PC-9 (cell line): ENCODE data around the gene N4BP3. TPM values are rescaled to one million over a fixed set of nuclear protein-coding genes. Genes with fewer than 3 reads are reported as not detected.

ENCODE experiments used
- BruUV-seq: library from RNA; stranded (reverse); fragments of 400-500 nt; replicated peaks from 2 replicates; lab custom pipeline; 2021; lab: Mats Ljungman, UMichigan
- CTCF ChIA-PET: fragments of 300-600 bp; sonication (Branson Sonifier 250); formaldehyde crosslinking; loops from one replicate; lab custom pipeline; 2022; ENCODE audit warnings: antibody characterized with exemption; lab: Charles Lee
- POLR2A ChIA-PET: fragments of 300-600 bp; sonication (Branson Sonifier 250); formaldehyde crosslinking; loops from one replicate; lab custom pipeline; 2022; ENCODE audit warnings: antibody characterized with exemption; ENCODE audit not compliant: unreplicated experiment; lab: Charles Lee
- DNase-seq, 2 experiments: peaks; one replicate each; pipeline versions ENCODE4 v3.0.0 to v3.0.0-alpha.2; 2015 to 2022; ENCODE audit warnings: mixed read lengths in 1 of 2
- H2AFZ ChIP-seq: fragments of 200-600 bp; sonication (generic); 2 replicates; pipeline ENCODE4 v1.8.1; 2017; ENCODE audit warnings: antibody characterized with exemption
- H3F3A ChIP-seq: fragments of 200-600 bp; sonication (generic); 2 replicates; pipeline ENCODE4 v1.8.1; 2017; ENCODE audit warnings: antibody characterized with exemption, mild to moderate bottlenecking, low read depth; ENCODE audit not compliant: insufficient read depth
- H3K27ac ChIP-seq: fragments of 200-600 bp; sonication (generic); 2 replicates; pipeline ENCODE4 v1.6.1; 2016; ENCODE audit warnings: mixed run types
- H3K27me3 ChIP-seq: fragments of 200-600 bp; sonication (generic); 2 replicates; pipeline ENCODE4 v1.6.1; 2016; ENCODE audit warnings: low read depth, mixed run types; ENCODE audit not compliant: insufficient read depth
- H3K36me3 ChIP-seq: fragments of 200-600 bp; sonication (generic); 2 replicates; pipeline ENCODE4 v1.6.1; 2016; ENCODE audit warnings: low read depth, mixed run types
- H3K4me1 ChIP-seq: fragments of 200-600 bp; sonication (generic); replicated peaks from 2 replicates; pipeline ENCODE4 v1.6.1; 2016; ENCODE audit warnings: mixed run types; ENCODE audit not compliant: insufficient read depth
- H3K4me2 ChIP-seq: fragments of 200-600 bp; sonication (generic); 2 replicates; pipeline ENCODE4 v1.6.1; 2017; ENCODE audit warnings: mixed run types
- H3K4me3 ChIP-seq: fragments of 200-600 bp; sonication (generic); 2 replicates; pipeline ENCODE4 v1.6.1; 2016; ENCODE audit warnings: mixed run types
- H3K79me2 ChIP-seq: fragments of 200-600 bp; sonication (generic); 2 replicates; pipeline ENCODE4 v1.6.1; 2017; ENCODE audit warnings: low read depth, mixed run types
- H3K9me2 ChIP-seq: fragments of 200-600 bp; sonication (generic); 2 replicates; pipeline ENCODE4 v1.8.1; 2017; ENCODE audit warnings: mild to moderate bottlenecking; ENCODE audit not compliant: insufficient read depth
- H3K9me3 ChIP-seq: fragments of 200-600 bp; sonication (generic); 2 replicates; pipeline ENCODE4 v1.8.1; 2016; ENCODE audit warnings: low read depth; ENCODE audit not compliant: insufficient read depth
- H4K20me1 ChIP-seq: fragments of 200-600 bp; sonication (generic); 2 replicates; pipeline ENCODE4 v1.8.1; 2017; ENCODE audit not compliant: insufficient read depth
- EZH2 ChIP-seq: fragments of 200-600 bp; sonication (generic); IDR thresholded peaks from 2 replicates; pipeline ENCODE4 v1.8.0; 2017; ENCODE audit warnings: antibody characterized with exemption, low read depth
- intact Hi-C: fragments of 100-400 bp; cut with micrococcal nuclease; formaldehyde crosslinking; loops from one replicate; pipeline ENCODE4 v1.10.0; 2022; ENCODE audit not compliant: unreplicated experiment
- total RNA-seq: library from RNA; stranded (reverse); gene quantifications from 2 replicates; pipeline ENCODE4 v1.2.3, GENCODE V29; 2021
- TF ChIP-seq, protein P1 (sequence below): fragments of 200-600 bp; sonication (generic); conservative IDR thresholded peaks from 2 replicates; pipeline ENCODE4 v1.6.1; 2017; ENCODE audit warnings: mixed run types, antibody characterized with exemption, mild to moderate bottlenecking, moderate library complexity

N4BP3 gene
- total RNA-seq, 1 experiment from 2014 or later = 0.81 TPM

- Histone ChIP-seq H3K27me3 (no peaks in the 10 kb centered on the region), H3F3A (peaks cover 8% of the 10 kb centered on the region; the same call in 1 of the 2 replicates), H3K4me3 (no peak overlapping the region), H3K27ac (no peak overlapping the region), H2AFZ (no peak overlapping the region), H3K79me2 (no peaks in the 10 kb centered on the region), H4K20me1 (no peaks in the 10 kb centered on the region), H3K9me3 (no peaks in the 10 kb centered on the region), H3K9me2 (no peaks in the 10 kb centered on the region), H3K36me3 (no peaks in the 10 kb centered on the region), H3K4me2 (no peak overlapping the region), H3K4me1 (peaks cover 6% of the 10 kb centered on the region; the same call in 1 of the 2 replicates)
- ChIA-PET CTCF (no interaction called here), POLR2A (no interaction called here)
- TF ChIP-seq EZH2 = no peak
- TF ChIP-seq, protein P1, sequence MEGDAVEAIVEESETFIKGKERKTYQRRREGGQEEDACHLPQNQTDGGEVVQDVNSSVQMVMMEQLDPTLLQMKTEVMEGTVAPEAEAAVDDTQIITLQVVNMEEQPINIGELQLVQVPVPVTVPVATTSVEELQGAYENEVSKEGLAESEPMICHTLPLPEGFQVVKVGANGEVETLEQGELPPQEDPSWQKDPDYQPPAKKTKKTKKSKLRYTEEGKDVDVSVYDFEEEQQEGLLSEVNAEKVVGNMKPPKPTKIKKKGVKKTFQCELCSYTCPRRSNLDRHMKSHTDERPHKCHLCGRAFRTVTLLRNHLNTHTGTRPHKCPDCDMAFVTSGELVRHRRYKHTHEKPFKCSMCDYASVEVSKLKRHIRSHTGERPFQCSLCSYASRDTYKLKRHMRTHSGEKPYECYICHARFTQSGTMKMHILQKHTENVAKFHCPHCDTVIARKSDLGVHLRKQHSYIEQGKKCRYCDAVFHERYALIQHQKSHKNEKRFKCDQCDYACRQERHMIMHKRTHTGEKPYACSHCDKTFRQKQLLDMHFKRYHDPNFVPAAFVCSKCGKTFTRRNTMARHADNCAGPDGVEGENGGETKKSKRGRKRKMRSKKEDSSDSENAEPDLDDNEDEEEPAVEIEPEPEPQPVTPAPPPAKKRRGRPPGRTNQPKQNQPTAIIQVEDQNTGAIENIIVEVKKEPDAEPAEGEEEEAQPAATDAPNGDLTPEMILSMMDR = no peak
- no peak for DNase-seq
- no TSS peak for BruUV-seq
- intact Hi-C loops = no loop called here
Measured at GRCh38 chr5:178094345-178094744, 19.0 kb upstream of the N4BP3 start.

DNA sequence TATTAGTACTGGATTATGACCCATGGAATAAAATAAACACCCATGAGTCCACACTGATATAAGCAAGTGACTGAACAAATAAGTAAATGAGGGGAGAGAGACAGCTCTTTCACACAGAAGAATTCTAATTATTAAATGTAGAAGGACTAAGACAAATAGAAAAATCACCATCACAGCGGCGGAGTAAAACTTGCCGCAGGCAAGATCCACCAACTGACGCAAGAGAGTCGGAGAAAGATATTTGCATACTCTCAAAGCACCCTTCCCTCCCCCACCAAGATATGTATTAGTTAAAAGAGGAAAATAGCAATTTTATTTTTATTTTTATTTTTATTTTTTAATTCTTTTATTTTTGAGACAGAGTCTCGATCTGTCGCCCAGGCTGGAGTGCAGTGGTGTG is 14.6 kb upstream of the N4BP3 start:
- H3K36me3 ChIP-seq = no peaks in the 10 kb centered on the region
- H3K4me2 ChIP-seq = no peak overlapping the region
- TF ChIP-seq, protein P1 = no peak
- no peak for TF ChIP-seq EZH2
- no peaks in the 10 kb centered on the region for H3K9me3 ChIP-seq
- intact Hi-C loops = no loop called here
- H3K4me3 ChIP-seq = no peak overlapping the region
- ChIA-PET CTCF (no interaction called here), POLR2A (no interaction called here)
- BruUV-seq = no TSS peak
- H2AFZ ChIP-seq = no peak overlapping the region
- H3F3A ChIP-seq = 0 out of 2 replicates have a peak, but pooled peaks cover 3% of the 10 kb centered on the region
- H3K27me3 ChIP-seq = no peaks in the 10 kb centered on the region
- H3K9me2 ChIP-seq = no peaks in the 10 kb centered on the region
- H4K20me1 ChIP-seq = no peaks in the 10 kb centered on the region
- DNase-seq = no peak
- peaks cover 4% of the 10 kb centered on the region; the same call in 1 of the 2 replicates for H3K4me1 ChIP-seq
- H3K27ac ChIP-seq = no peak overlapping the region
- H3K79me2 ChIP-seq = no peaks in the 10 kb centered on the region

- H3K27me3 ChIP-seq = no peaks in the 10 kb centered on the region
- no peaks in the 10 kb centered on the region for H3K79me2 ChIP-seq
- H3K9me3 ChIP-seq = no peaks in the 10 kb centered on the region
- POLR2A ChIA-PET = no interaction called here
- no peak for DNase-seq
- H4K20me1 ChIP-seq = no peaks in the 10 kb centered on the region
- intact Hi-C loops = no loop called here
- H3K4me2 ChIP-seq = 0 out of 2 replicates have a peak overlapping the region, but pooled peaks have one; percentile 40
- H2AFZ ChIP-seq = no peak overlapping the region
- H3K4me3 ChIP-seq = no peak overlapping the region
- peaks cover 29% of the 10 kb centered on the region for H3F3A ChIP-seq
- no peaks in the 10 kb centered on the region for H3K9me2 ChIP-seq
- no peaks in the 10 kb centered on the region for H3K36me3 ChIP-seq
- H3K4me1 ChIP-seq = peaks cover 51% of the 10 kb centered on the region
- no peak for TF ChIP-seq EZH2
- TF ChIP-seq, protein P1 = no peak
- H3K27ac ChIP-seq = no peak overlapping the region
- CTCF ChIA-PET = no interaction called here
- no TSS peak for BruUV-seq
Measured at GRCh38 chr5:178103612-178104011, 9.7 kb upstream of the N4BP3 start.
